Activated T-cell treated with anti-CD3 and anti-CD28 coated beads, Interleukin-2, amount 50 U/mL, for 48 hours (primary cell): Measurements from ENCODE around the gene RAMP1.

Experiments used
- DNase-seq, 2 experiments: peaks; one replicate each; pipeline ENCODE4 v3.0.0-alpha.2; 2020

Gene RAMP1

DNA sequence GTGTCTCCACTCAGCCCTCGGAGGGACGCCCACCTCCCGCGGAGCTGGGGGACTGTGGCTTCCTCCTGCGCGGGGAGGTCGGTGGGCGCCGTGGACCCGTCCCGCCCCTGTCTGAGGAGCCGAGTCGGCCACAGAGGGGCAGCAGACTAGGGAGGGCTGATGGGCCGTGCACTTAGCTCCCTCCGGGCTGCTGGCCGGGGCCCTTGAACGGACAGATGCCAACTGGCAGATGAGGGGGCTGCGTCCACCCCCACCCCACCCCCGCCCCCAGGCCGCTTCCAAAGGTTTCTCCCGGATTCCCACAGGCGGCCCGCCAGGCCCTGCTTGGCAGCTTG is 96.9 kb downstream of the RAMP1 start:
- no peak for DNase-seq

DNA sequence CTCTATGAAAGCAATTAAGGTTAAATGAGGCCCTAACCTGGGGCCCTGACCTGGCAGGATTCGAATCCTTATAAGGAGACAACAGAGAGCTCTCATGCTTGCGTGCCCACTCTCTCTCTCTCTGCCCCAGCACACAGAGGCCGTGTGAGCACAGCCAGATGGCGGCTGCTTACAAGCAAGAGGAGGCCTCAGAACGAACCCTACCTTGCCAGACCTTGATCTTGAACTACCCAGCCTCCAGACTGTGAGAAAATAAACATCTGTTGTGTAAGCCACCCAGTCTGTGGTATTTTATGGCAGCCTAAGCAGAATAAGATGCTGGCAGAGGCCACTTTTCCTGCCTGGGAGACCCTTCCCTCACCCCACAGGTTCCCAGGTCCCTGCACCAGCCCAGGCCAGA is 102.2 kb downstream of the RAMP1 start:
- DNase-seq, result no peak
